ENCODE data around the gene KIZ. TPM values are rescaled to one million over a fixed set of nuclear protein-coding genes. Genes with fewer than 3 reads are reported as not detected.

The KIZ gene
- total RNA-seq, 4 donors from 2014 or later = 46.7 to 73.0 (median 48.6) TPM

GRCh38 chr20:21134883-21135493, 9.1 kb downstream of the KIZ start:
- Histone ChIP-seq H3K9me3 (no peaks in the 10 kb centered on the region), H3K27ac (no peak overlapping the region), H3K4me1 (peaks cover 9 to 10% of the 10 kb centered on the region in 2 donors), H3K27me3 (no peaks in the 10 kb centered on the region), H3K36me3 (peaks cover 4 to 7% of the 10 kb centered on the region in 2 donors), H3K4me3 (replicated peaks in 1 of 3) (no peak overlapping the region)
- no peak for DNase-seq
- 97 to 98% methylated on average over 10 of the region's 10 CpGs for WGBS, 2 donors
- intact Hi-C loops (cut with DNase I) = no loop called here
- TF ChIP-seq, protein P1, sequence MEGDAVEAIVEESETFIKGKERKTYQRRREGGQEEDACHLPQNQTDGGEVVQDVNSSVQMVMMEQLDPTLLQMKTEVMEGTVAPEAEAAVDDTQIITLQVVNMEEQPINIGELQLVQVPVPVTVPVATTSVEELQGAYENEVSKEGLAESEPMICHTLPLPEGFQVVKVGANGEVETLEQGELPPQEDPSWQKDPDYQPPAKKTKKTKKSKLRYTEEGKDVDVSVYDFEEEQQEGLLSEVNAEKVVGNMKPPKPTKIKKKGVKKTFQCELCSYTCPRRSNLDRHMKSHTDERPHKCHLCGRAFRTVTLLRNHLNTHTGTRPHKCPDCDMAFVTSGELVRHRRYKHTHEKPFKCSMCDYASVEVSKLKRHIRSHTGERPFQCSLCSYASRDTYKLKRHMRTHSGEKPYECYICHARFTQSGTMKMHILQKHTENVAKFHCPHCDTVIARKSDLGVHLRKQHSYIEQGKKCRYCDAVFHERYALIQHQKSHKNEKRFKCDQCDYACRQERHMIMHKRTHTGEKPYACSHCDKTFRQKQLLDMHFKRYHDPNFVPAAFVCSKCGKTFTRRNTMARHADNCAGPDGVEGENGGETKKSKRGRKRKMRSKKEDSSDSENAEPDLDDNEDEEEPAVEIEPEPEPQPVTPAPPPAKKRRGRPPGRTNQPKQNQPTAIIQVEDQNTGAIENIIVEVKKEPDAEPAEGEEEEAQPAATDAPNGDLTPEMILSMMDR (IDR thresholded peaks at IDR 0.05) = no peak
- TF ChIP-seq POLR2A (IDR thresholded peaks at IDR 0.05) = no peak

DNA sequence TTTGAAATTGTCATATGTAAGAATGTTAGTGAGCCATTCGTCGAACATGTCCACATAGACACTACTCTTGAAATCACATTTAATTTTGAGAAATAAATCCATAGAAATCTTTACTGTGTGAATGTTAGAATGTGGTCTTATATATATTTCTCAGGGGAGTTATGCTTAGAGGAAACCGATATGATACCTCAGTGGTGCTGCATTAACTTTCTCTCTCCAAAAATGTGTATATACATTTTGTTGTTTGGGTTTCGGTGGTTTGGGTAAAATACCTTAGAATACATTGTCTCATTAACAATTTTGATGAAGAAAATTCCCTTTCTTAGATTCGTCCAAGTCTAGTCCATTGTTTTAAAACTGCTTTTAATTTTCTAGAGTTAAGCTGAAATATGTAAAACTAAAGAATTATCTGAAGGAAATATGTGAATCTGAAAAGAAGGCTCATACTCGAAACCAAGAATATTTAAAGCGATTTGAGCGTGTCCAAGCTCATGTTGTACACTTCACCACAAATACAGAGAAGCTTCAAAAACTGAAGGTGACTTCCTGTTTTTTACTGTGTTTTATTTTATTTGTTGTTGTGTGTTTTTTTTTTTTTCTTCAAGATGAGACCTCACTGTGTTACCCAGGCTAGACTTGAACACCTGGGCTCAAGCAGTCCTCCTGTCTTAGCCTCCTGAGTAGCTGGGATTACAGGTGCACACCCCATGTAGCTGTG, 10.3 kb downstream of the KIZ start:
- TF ChIP-seq POLR2A (IDR thresholded peaks at IDR 0.05) = no peak
- TF ChIP-seq, protein P1 (IDR thresholded peaks at IDR 0.05) = no peak
- Histone ChIP-seq H3K4me3 (replicated peaks in 1 of 3) (no peak overlapping the region), H3K27me3 (no peaks in the 10 kb centered on the region), H3K4me1 (peaks cover 13% of the 10 kb centered on the region in 2 donors), H3K27ac (no peak overlapping the region), H3K9me3 (no peaks in the 10 kb centered on the region), H3K36me3 (peaks cover 4 to 7% of the 10 kb centered on the region in 2 donors)
- DNase-seq = no peak
- intact Hi-C loops (cut with DNase I) = no loop called here
- 97% methylated on average over 8 of the region's 8 CpGs for WGBS, 2 donors

DNA sequence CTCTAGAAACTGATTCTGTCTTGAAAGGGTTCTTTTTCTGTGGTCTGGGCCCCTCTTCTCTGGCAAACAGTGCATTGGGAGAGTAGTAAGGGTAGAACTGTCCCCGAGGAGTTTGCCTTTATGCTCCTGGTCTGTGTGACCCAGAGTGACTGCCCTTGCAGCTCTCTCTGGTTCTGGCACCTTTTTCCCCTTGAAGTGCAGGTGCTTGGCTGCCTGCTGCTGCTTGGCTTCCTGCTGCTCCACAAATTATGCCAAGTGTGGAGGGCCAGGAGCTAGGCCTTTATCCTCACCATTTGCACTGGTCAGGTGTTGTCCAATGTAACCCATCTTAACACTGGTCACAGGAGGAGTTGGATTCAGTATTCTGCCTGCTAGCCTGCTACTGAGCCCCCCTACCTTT, 11.2 kb downstream of the KIZ start:
- H3K4me1 ChIP-seq = peaks cover 13% of the 10 kb centered on the region in 2 donors
- H3K27ac ChIP-seq = peak overlapping the region in 1 of 3 donors; percentile 7
- peak; percentile 75 to 80 for DNase-seq
- no peak overlapping the region for H3K4me3 ChIP-seq (replicated peaks in 1 of 3)
- intact Hi-C loops (cut with DNase I) = no loop called here
- TF ChIP-seq, protein P1 (IDR thresholded peaks at IDR 0.05) = no peak
- TF ChIP-seq POLR2A (IDR thresholded peaks at IDR 0.05) = no peak
- H3K36me3 ChIP-seq = peaks cover 3 to 4% of the 10 kb centered on the region in 2 donors
- no peaks in the 10 kb centered on the region for H3K9me3 ChIP-seq
- WGBS, 2 donors = 30 to 44% methylated on average over 1 of the region's 1 CpG
- no peaks in the 10 kb centered on the region for H3K27me3 ChIP-seq

- intact Hi-C loops (cut with DNase I) = no loop called here
- H3K27ac ChIP-seq = peak overlapping the region in 1 of 3 donors; percentile 8
- H3K36me3 ChIP-seq = no peaks in the 10 kb centered on the region
- H3K27me3 ChIP-seq = no peaks in the 10 kb centered on the region
- WGBS, 2 donors = 69 to 84% methylated on average over 3 of the region's 3 CpGs
- peak in 1 of 2 donors; percentile 19 for DNase-seq
- TF ChIP-seq POLR2A (IDR thresholded peaks at IDR 0.05) = no peak
- TF ChIP-seq, protein P1 (IDR thresholded peaks at IDR 0.05) = no peak
- H3K4me1 ChIP-seq = peaks cover 13% of the 10 kb centered on the region in 2 donors
- H3K4me3 ChIP-seq (replicated peaks in 1 of 3) = no peak overlapping the region
- H3K9me3 ChIP-seq = no peaks in the 10 kb centered on the region
Measured at GRCh38 chr20:21139881-21140566, 14.1 kb downstream of the KIZ start.
